Measurements from ENCODE around the gene SMAD3. TPM values are rescaled to one million over a fixed set of nuclear protein-coding genes. Genes with fewer than 3 reads are reported as not detected.

The SMAD3 gene
- total RNA-seq, 2 experiments from 2014 or later, result 33.7 to 40.8 TPM

GRCh38 chr15:67177752-67178151 lies 112.3 kb downstream of the SMAD3 start:
- no peak overlapping the region for H3K4me3 Mint-ChIP-seq
- no peaks in the 10 kb centered on the region for H3K27me3 Mint-ChIP-seq
- H3K36me3 Mint-ChIP-seq (ENCODE audit: low read depth), result peaks cover 31% of the 10 kb centered on the region
- H3K4me1 Mint-ChIP-seq, result peaks cover 48% of the 10 kb centered on the region
- ATAC-seq (no peak), DNase-seq (peak; percentile 35)
- POLR2A ChIA-PET, result no interaction called here
- CTCF ChIA-PET, result no interaction called here
- no peaks in the 10 kb centered on the region for H3K9me3 Mint-ChIP-seq (ENCODE audit: low read depth)
- H3K27ac Mint-ChIP-seq, result no peak overlapping the region
- intact Hi-C loops (cut with DNase I, micrococcal nuclease), result loop anchor here in 1 of 2 experiments (5.0 kb wide), 2 partner anchors 125 to 235 kb away; no protein-coding TSS in a partner anchor

DNA sequence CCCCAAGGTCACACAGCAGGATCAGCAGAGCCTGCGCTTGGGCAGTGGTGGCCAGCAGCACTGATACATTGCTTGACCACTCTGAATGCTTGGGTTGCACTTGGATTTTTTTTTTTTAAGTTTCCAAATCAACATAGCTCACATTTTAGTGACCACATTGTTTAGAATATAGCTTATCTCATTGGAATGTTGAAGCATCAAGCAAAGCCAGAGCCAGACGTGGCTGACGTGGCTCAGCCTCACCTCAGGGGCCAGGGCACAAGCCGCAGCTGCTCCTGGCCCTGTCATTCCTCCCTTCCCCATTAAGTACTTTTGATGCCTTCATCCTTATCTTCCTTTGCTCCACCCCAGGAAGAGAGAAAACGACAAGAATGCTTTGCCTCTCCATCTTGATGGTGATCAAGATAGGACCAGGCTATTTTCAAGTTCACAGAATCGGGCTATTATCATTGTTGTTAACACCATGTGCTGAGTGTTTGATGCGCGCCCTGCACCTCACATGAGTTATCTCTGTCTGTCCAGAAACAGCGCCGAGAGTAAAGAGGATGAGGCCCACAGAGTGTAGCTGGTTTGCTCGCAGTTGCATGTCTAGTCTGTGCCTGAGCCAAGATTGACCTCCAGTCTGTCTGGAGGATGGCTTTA lies 113.3 kb downstream of the SMAD3 start:
- Mint-ChIP-seq H3K4me1 (peaks cover 38% of the 10 kb centered on the region), H3K27me3 (no peaks in the 10 kb centered on the region), H3K27ac (no peak overlapping the region), H3K9me3 (ENCODE audit: low read depth) (no peaks in the 10 kb centered on the region), H3K36me3 (ENCODE audit: low read depth) (peaks cover 25% of the 10 kb centered on the region), H3K4me3 (no peak overlapping the region)
- intact Hi-C loops (cut with DNase I, micrococcal nuclease), result loop anchor here in 1 of 2 experiments (5.0 kb wide), 2 partner anchors 124 to 236 kb away; no protein-coding TSS in a partner anchor
- ChIA-PET CTCF (no interaction called here), POLR2A (no interaction called here)
- ATAC-seq (no peak), DNase-seq (no peak)

DNA sequence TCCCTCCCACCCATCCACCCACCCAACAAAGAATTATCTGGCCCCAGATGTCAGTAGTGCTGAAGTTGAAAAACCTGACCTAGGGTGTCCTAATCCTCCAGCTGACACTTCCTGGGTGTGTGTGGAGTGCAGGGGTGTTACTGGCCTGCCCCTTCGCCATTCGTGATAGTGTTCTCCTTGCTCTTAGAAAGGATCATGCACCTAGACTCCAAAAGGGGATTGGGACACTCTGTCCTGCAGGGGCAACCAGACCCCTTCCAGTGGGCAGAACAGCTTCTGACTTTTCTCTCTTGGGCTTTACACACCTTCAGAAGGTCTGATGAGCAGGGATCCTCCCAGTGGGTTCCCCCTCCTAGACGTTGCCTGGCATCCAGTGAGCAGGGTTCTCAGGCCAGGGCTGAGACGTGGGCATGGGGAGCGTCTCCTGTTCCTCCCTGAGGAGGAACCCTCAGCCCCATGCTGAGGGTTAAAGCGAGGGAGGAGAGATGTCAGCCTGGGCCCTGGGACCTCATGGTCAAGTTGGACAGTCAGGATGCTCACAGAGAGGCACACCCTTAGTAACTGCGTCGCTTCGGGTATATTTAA lies 114.1 kb downstream of the SMAD3 start:
- ChIA-PET POLR2A (no interaction called here), CTCF (no interaction called here)
- H3K36me3 Mint-ChIP-seq (ENCODE audit: low read depth), result peaks cover 20% of the 10 kb centered on the region
- no peak overlapping the region for H3K4me3 Mint-ChIP-seq
- H3K27ac Mint-ChIP-seq, result peak overlapping the region; percentile 29
- H3K27me3 Mint-ChIP-seq, result no peaks in the 10 kb centered on the region
- peaks cover 30% of the 10 kb centered on the region for H3K4me1 Mint-ChIP-seq
- no peak for ATAC-seq
- peak; percentile 2 for DNase-seq
- intact Hi-C loops (cut with DNase I, micrococcal nuclease), result loop anchor here in 1 of 2 experiments (5.0 kb wide), 2 partner anchors 123 to 237 kb away; no protein-coding TSS in a partner anchor
- H3K9me3 Mint-ChIP-seq (ENCODE audit: low read depth), result no peaks in the 10 kb centered on the region

- ChIA-PET POLR2A (no interaction called here), CTCF (no interaction called here)
- ATAC-seq (no peak), DNase-seq (peak; percentile 1)
- intact Hi-C loops (cut with DNase I, micrococcal nuclease), result no loop called here
- Mint-ChIP-seq H3K9me3 (ENCODE audit: low read depth) (no peaks in the 10 kb centered on the region), H3K27me3 (no peaks in the 10 kb centered on the region), H3K4me1 (peaks cover 25% of the 10 kb centered on the region), H3K36me3 (ENCODE audit: low read depth) (peaks cover 20% of the 10 kb centered on the region), H3K4me3 (no peak overlapping the region), H3K27ac (no peak overlapping the region)
Measured at GRCh38 chr15:67180035-67180434, 114.6 kb downstream of the SMAD3 start.

DNA sequence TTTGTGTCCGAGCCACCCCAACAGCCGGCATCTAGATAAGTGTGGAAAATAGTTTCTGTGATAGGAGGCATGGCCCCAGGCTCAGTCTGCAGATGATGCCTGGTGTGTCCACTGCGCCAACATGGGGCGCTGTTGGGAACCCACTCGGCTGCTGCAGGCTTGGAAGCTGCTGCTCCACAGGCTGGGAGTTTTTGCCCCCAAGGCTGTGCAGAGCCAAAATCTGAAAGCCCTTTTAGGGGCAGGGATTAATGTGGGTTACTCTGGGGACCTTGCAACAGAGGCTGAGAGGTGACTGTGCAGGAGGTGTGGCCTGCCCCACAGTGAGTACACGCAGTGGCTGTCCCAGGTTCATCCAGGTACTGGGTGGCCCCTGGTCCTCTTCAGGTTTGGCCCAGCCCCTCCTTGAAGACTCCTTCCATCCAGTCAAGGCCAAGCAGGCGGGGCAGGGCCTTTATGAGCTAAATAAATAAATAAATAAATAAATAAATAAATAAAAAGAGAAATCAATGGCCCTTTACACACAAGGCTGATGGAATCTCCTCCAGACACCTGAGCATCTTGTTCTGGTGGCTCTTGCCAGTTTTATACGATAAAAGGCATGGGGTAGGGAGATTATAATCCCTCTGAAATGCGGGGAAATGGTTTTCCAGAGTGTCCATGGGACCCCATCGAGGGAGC lies 115.3 kb downstream of the SMAD3 start:
- CTCF ChIA-PET, result interaction anchor here (0.6 kb wide), 1 partner anchor 79 kb away, joined by 3 read pairs; no protein-coding TSS in a partner anchor
- H3K27ac Mint-ChIP-seq, result no peak overlapping the region
- POLR2A ChIA-PET, result no interaction called here
- no peak overlapping the region for H3K4me3 Mint-ChIP-seq
- ATAC-seq (no peak), DNase-seq (no peak)
- no peaks in the 10 kb centered on the region for H3K27me3 Mint-ChIP-seq
- no peaks in the 10 kb centered on the region for H3K9me3 Mint-ChIP-seq (ENCODE audit: low read depth)
- H3K36me3 Mint-ChIP-seq (ENCODE audit: low read depth), result peaks cover 23% of the 10 kb centered on the region
- intact Hi-C loops (cut with DNase I, micrococcal nuclease), result no loop called here
- peaks cover 25% of the 10 kb centered on the region for H3K4me1 Mint-ChIP-seq

- intact Hi-C loops (cut with DNase I, micrococcal nuclease), result no loop called here
- H3K4me1 Mint-ChIP-seq, result peaks cover 20% of the 10 kb centered on the region
- POLR2A ChIA-PET, result no interaction called here
- peaks cover 23% of the 10 kb centered on the region for H3K36me3 Mint-ChIP-seq (ENCODE audit: low read depth)
- H3K27me3 Mint-ChIP-seq, result no peaks in the 10 kb centered on the region
- no peak overlapping the region for H3K27ac Mint-ChIP-seq
- no peaks in the 10 kb centered on the region for H3K9me3 Mint-ChIP-seq (ENCODE audit: low read depth)
- CTCF ChIA-PET, result no interaction called here
- DNase-seq (peak; percentile 23), ATAC-seq (no peak)
- no peak overlapping the region for H3K4me3 Mint-ChIP-seq
Measured at GRCh38 chr15:67181221-67181639, 115.8 kb downstream of the SMAD3 start.

DNA sequence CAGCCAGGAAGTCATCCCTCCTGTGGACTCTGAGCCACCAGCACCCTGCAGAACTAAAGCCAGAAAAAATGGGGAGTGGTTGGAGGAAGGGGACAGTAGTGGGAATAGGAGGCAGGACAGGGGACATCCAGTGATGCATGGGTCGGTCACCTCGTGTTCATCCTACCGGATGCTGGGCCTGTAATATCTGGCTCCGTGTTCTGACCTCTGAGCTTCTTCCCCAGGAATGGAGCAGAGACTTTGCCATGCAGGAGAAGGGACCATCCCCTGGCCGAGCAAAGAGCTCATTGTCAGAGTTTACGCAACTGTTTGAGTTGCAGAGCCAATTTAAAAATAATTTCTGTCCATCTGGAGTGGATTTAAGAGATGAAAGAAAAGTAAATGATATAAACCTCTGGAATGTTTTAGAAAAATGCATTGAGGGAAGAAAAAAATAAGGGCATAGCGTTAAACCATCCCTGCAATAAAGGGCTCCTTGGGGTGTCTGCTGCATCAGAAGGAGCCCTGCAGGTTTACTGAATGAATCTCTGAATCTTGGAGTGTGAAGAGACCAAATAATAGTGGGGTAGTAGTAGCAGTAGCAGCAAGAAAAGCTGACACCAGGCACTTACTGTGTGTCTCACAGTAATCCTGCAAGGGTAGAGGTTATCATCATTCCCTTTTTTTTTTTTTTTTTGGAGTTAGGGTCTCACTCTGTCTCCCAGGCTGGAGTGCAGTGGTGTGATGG lies 118.2 kb downstream of the SMAD3 start:
- no peak overlapping the region for H3K27ac Mint-ChIP-seq
- ATAC-seq, result no peak
- DNase-seq, result no peak
- POLR2A ChIA-PET, result no interaction called here
- no peaks in the 10 kb centered on the region for H3K27me3 Mint-ChIP-seq
- intact Hi-C loops (cut with DNase I, micrococcal nuclease), result no loop called here
- CTCF ChIA-PET, result interaction anchor here (0.6 kb wide), 1 partner anchor 239 kb away, joined by 3 read pairs; no protein-coding TSS in a partner anchor
- H3K4me1 Mint-ChIP-seq, result peaks cover 7% of the 10 kb centered on the region
- H3K36me3 Mint-ChIP-seq (ENCODE audit: low read depth), result peaks cover 26% of the 10 kb centered on the region
- no peak overlapping the region for H3K4me3 Mint-ChIP-seq
- no peaks in the 10 kb centered on the region for H3K9me3 Mint-ChIP-seq (ENCODE audit: low read depth)

GRCh38 chr15:67184208-67184925 lies 119.0 kb downstream of the SMAD3 start:
- ChIA-PET POLR2A (interaction anchor here (0.6 kb wide), 1 partner anchor 1857 kb away, joined by 3 read pairs; no protein-coding TSS in a partner anchor), CTCF (interaction anchor here (0.6 kb wide), 2 partner anchors 239 to 259 kb away, joined by 3 read pairs; no protein-coding TSS in a partner anchor)
- no peaks in the 10 kb centered on the region for H3K27me3 Mint-ChIP-seq
- ATAC-seq (no peak), DNase-seq (no peak)
- no peak overlapping the region for H3K4me3 Mint-ChIP-seq
- peak overlapping the region; percentile 31 for H3K27ac Mint-ChIP-seq
- peaks cover 26% of the 10 kb centered on the region for H3K36me3 Mint-ChIP-seq (ENCODE audit: low read depth)
- H3K9me3 Mint-ChIP-seq (ENCODE audit: low read depth), result no peaks in the 10 kb centered on the region
- H3K4me1 Mint-ChIP-seq, result peaks cover 7% of the 10 kb centered on the region
- intact Hi-C loops (cut with DNase I, micrococcal nuclease), result no loop called here

DNA sequence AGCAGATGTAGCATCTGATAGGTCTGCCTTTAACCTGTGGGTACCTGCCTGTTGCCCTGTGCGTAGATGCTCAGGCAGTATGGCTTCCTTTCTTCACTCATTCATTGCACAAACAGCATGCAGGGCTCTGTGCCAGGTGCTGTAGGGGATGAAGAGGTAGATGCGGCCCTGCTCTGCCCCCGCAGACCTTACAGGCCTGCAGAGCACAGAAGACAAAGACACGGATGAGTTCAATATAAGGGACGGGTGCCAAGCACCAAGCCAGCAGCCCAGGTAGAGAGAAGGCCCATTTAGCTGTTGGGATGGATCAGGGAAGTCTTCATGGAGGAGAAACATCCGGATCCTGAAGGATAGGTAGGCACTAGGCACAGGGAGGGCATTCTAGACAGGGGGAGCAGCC lies 119.6 kb downstream of the SMAD3 start:
- peak overlapping the region; percentile 75 for H3K27ac Mint-ChIP-seq

DNA sequence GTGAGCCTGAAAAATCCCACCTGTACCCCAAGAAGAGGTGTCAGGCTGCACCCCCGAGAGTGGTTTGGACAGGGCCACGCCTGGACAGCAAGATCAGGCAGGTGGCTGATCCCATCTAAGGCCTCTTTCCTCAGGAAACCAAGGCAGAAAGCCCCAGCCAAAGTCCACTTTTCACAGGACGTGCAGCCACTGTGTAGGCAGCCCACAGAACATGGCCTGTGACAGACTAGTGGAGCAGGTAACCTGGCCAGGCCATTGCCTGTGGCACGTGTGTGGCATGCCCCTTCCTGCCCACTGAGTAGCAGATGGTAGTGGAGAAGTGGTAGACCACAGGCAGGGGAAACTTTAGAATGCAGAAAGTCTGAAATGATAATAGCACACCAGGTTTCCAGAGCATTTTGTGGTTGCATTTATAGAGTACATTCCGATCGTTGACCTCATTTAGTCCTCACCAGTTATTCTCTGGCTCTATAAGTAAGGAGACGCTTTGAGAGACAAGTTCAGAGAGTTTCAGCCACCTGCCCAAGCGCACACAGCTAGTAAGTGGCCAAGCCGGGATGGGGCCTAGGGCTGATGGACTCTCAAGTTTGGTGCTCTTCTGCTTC lies 120.3 kb downstream of the SMAD3 start:
- Mint-ChIP-seq H3K27ac (peak overlapping the region; percentile 75), H3K27me3 (no peaks in the 10 kb centered on the region), H3K4me1 (peaks cover 7% of the 10 kb centered on the region), H3K36me3 (ENCODE audit: low read depth) (peaks cover 27% of the 10 kb centered on the region), H3K9me3 (ENCODE audit: low read depth) (no peaks in the 10 kb centered on the region), H3K4me3 (no peak overlapping the region)
- ChIA-PET CTCF (interaction anchor here (0.8 to 1.2 kb wide), 2 partner anchors 85 to 136 kb away, joined by 3 to 5 read pairs; no protein-coding TSS in a partner anchor), POLR2A (no interaction called here)
- ATAC-seq (peak; percentile 52), DNase-seq (peak; percentile 40)
- intact Hi-C loops (cut with DNase I, micrococcal nuclease), result no loop called here

More for the DNA sequence above, 119.6 kb downstream of the SMAD3 start:
- no peak for DNase-seq
- Mint-ChIP-seq H3K27me3 (no peaks in the 10 kb centered on the region), H3K4me3 (no peak overlapping the region), H3K9me3 (ENCODE audit: low read depth) (no peaks in the 10 kb centered on the region), H3K4me1 (peaks cover 7% of the 10 kb centered on the region), H3K36me3 (ENCODE audit: low read depth) (peaks cover 24% of the 10 kb centered on the region)
- intact Hi-C loops (cut with DNase I, micrococcal nuclease), result no loop called here
- ChIA-PET CTCF (no interaction called here), POLR2A (no interaction called here)
- ATAC-seq, result no peak
